ENCODE results near the gene KRT39.
A peak's percentile ranks its signal among the peaks of the same experiment; 100 is the strongest.

KRT39 gene

DNA sequence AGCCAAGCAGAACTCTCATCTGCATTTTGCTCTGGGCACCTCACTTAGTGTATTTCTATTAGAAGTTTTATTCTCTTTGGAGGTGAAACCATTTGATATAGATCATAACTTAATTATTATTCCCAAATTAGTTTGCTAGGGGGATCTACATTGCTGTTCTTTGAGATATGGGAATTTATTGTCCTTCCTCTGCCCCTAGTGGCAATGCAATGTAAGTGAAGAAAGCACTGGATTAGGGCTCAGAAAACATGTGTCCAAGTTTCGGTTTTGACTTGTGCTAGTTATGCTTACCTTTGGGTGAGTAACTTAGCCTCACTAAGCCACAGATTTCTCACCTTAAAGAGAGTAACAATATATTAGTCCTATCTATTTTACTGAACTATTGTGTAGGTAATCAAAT lies 2.9 kb downstream of the KRT39 start:
- H3K27me3 ChIP-seq: peaks cover 0 to 2% of the 10 kb centered on the region in 2 donors
- no peak for DNase-seq
- H3K9me3 ChIP-seq: peaks cover 0 to 5% (median 0%) of the 10 kb centered on the region in 3 donors
- H3K4me1 ChIP-seq: no peaks in the 10 kb centered on the region
- intact Hi-C loops (cut with DNase I; ENCODE audit: low total_unique reads): no loop called here
- TF ChIP-seq, protein P1, sequence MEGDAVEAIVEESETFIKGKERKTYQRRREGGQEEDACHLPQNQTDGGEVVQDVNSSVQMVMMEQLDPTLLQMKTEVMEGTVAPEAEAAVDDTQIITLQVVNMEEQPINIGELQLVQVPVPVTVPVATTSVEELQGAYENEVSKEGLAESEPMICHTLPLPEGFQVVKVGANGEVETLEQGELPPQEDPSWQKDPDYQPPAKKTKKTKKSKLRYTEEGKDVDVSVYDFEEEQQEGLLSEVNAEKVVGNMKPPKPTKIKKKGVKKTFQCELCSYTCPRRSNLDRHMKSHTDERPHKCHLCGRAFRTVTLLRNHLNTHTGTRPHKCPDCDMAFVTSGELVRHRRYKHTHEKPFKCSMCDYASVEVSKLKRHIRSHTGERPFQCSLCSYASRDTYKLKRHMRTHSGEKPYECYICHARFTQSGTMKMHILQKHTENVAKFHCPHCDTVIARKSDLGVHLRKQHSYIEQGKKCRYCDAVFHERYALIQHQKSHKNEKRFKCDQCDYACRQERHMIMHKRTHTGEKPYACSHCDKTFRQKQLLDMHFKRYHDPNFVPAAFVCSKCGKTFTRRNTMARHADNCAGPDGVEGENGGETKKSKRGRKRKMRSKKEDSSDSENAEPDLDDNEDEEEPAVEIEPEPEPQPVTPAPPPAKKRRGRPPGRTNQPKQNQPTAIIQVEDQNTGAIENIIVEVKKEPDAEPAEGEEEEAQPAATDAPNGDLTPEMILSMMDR (IDR thresholded peaks at IDR 0.05): peak; percentile 31 to 44
- H3K27ac ChIP-seq: no peak overlapping the region
- no peak overlapping the region for H3K4me3 ChIP-seq
- no peaks in the 10 kb centered on the region for H3K36me3 ChIP-seq

DNA sequence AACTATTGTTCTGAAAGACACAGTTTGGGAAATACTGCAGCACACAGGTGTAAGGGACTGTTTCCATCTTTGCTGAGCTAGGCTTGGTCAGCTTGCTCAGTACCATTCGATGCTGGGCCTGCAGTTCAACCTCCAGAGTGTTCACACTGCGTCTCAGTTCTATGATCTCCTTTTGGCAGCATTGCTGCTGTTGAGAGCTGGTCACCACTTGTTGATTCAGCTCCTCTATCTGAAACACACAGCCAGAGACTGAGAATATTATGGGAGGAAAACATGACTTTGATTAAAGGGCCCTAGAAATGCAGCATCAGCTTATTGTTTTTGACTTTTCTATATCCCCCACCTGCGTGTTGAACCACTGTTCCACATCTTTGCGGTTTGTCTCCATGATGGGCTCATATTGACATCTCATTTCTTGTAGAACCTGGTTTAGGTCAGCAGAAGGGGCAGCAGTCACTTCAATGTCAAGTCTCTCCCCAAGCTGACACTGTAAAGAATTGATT lies 4.6 kb downstream of the KRT39 start:
- H3K36me3 ChIP-seq: no peaks in the 10 kb centered on the region
- H3K4me1 ChIP-seq: no peaks in the 10 kb centered on the region
- DNase-seq: no peak
- no peak overlapping the region for H3K27ac ChIP-seq
- TF ChIP-seq, protein P1 (IDR thresholded peaks at IDR 0.05): no peak
- H3K9me3 ChIP-seq: peaks cover 0 to 5% (median 0%) of the 10 kb centered on the region in 3 donors
- no peak overlapping the region for H3K4me3 ChIP-seq
- peaks cover 0 to 2% of the 10 kb centered on the region in 2 donors for H3K27me3 ChIP-seq
- intact Hi-C loops (cut with DNase I; ENCODE audit: low total_unique reads): no loop called here

DNA sequence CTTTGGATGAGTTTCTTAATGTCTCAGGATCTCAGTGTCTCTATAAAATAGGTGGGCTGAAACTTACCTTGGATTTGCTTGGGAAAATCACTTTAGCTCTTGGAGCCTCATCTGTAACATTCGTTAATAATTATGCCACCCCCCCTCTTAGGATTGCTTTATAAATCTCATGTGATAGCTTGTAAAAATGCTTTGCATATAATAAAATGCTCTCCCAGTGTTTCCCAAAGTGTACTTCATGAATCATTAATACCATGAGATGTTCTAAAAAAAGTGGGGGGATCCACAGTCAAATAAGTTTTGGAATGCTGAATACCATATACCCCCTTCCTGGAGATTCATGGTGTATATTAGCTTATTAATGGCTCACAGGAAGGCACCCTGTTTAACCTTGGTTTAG lies 5.2 kb downstream of the KRT39 start:
- Histone ChIP-seq H3K9me3 (peaks cover 0 to 5% (median 0%) of the 10 kb centered on the region in 3 donors), H3K4me3 (no peak overlapping the region), H3K27ac (no peak overlapping the region), H3K36me3 (no peaks in the 10 kb centered on the region), H3K4me1 (no peaks in the 10 kb centered on the region), H3K27me3 (peaks cover 0 to 2% of the 10 kb centered on the region in 2 donors)
- intact Hi-C loops (cut with DNase I; ENCODE audit: low total_unique reads): no loop called here
- no peak for DNase-seq
- TF ChIP-seq, protein P1 (IDR thresholded peaks at IDR 0.05): no peak

DNA sequence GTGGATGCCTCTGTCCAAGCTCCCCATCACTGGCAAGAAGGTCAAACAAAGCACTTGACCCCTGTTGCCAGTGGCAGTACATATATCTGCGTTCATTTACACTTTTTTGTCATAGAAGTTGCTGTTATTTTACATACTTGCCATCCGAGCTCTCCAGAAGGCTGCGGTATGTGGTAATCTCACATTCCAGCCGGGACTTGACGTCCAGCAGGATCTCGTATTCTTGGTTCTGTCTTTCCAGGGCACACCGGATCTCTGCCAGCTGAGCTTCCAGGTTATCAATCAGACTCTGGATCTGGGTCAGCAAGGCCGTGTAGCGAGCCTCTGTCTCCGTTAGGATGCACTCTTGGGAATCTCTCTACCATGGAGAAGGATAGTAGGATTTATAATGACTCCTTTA lies 6.6 kb downstream of the KRT39 start:
- DNase-seq: no peak
- TF ChIP-seq, protein P1 (IDR thresholded peaks at IDR 0.05): no peak
- Histone ChIP-seq H3K27me3 (peaks cover 0 to 2% of the 10 kb centered on the region in 2 donors), H3K4me3 (no peak overlapping the region), H3K9me3 (peaks cover 0 to 5% (median 0%) of the 10 kb centered on the region in 3 donors), H3K4me1 (no peaks in the 10 kb centered on the region), H3K27ac (no peak overlapping the region), H3K36me3 (no peaks in the 10 kb centered on the region)
- intact Hi-C loops (cut with DNase I; ENCODE audit: low total_unique reads): no loop called here

DNA sequence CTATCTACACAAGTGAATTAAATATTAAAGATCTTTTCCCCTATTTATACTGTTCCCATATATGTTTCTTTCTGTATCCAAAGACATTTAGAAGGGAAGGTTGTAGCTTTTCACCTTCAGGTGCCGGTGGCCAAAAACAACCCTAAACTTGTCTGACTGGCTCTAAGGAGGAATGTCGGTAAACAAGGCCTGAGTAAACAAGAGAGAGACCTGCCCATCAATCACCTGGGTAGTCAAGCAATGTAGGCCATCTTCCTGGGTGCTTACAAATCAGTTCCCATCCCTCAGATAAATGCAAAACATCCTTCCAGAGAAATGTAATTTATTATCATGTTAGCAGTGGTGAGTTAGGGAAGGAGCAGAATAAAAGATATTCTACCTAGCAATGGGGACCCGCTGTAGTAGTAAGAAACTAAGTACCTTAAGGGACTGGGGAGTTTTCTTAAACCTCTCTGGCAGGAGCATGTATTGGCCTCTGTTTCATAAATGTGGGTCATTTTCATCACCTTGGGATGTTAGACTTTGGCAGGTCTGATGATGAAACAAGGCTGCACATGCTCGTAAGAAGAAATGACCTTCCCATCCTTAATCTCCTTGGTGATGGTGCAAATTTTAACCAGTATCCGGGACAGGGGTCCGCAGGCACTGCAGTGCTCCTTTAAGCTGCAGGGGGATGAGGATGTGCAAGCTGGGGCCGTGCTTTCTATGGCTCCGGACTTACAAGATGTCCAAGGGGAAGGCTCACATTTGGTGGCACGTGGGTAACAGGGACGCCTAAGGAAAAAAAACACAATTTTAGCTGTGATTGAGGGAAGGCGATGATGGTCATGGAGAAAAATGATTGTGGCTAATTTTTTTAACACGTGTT lies 8.4 kb downstream of the KRT39 start:
- TF ChIP-seq, protein P1 (IDR thresholded peaks at IDR 0.05): no peak
- intact Hi-C loops (cut with DNase I; ENCODE audit: low total_unique reads): no loop called here
- H3K27ac ChIP-seq: no peak overlapping the region
- no peaks in the 10 kb centered on the region for H3K9me3 ChIP-seq
- no peak for DNase-seq
- no peak overlapping the region for H3K4me3 ChIP-seq
- no peaks in the 10 kb centered on the region for H3K36me3 ChIP-seq
- H3K27me3 ChIP-seq: peaks cover 0 to 2% of the 10 kb centered on the region in 2 donors
- no peaks in the 10 kb centered on the region for H3K4me1 ChIP-seq

All from tibial artery (tissue), 4 donors.